Retinal pigment epithelial cell (primary cell): ENCODE results near the gene SLC25A23.
A peak's percentile ranks its signal among the peaks of the same experiment; 100 is the strongest.

Source experiments
- DNase-seq: peaks from one replicate; pipeline ENCODE4 v3.0.0-alpha.2; 2010; ENCODE audit warnings: low read depth
- H3K4me3 ChIP-seq: 2 replicates; pipeline ENCODE4 v1.5.1; 2011; ENCODE audit warnings: mild to moderate bottlenecking, low read length, control low read depth, moderate library complexity
- TF ChIP-seq, protein P1 (sequence below): conservative IDR thresholded peaks from 2 replicates; pipeline ENCODE4 v1.5.1; 2011; ENCODE audit warnings: low read depth, low read length, control low read depth, inconsistent platforms

The SLC25A23 gene

DNA sequence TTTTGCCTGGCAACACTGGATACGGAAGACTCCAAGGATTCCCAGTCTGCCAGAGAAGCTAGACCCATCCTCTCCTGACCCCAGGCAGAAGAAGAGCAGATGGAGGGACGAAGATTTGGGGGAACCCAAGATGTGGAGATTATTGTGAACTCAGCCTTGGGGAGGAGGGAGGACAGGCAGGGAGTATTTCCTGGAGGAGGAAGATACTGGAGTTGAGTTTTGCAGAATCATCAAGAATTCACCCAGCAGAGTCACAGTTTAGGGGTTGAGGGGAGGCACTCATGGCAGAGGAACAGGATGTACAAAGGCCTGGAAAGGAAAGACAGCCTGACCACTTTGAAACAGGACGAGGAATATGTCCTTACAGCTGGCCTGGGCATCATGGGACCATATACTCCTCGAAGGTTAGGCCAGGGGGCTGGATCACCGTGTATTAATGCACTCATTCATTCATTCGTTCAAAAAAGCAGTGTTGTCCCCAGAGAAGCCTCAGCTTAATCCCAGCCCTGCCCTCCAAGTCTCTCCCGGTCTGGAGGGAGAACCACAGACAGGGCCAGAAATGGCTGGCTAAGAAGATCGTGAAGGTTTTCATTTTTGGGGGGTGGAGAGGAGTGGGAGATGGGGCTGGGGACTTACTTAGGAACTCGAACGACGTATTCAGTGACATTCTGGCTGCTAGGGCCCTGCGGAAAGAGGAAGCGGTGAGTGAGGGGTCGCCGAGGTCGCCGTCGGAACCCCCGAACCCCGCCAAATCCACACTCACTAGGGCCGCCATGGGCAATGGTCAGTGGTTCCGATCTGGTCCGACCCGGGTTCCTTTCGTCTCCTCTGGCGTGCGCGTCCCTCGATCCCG, 67.1 kb downstream of the SLC25A23 start:
- DNase-seq, result no peak
- TF ChIP-seq, protein P1, sequence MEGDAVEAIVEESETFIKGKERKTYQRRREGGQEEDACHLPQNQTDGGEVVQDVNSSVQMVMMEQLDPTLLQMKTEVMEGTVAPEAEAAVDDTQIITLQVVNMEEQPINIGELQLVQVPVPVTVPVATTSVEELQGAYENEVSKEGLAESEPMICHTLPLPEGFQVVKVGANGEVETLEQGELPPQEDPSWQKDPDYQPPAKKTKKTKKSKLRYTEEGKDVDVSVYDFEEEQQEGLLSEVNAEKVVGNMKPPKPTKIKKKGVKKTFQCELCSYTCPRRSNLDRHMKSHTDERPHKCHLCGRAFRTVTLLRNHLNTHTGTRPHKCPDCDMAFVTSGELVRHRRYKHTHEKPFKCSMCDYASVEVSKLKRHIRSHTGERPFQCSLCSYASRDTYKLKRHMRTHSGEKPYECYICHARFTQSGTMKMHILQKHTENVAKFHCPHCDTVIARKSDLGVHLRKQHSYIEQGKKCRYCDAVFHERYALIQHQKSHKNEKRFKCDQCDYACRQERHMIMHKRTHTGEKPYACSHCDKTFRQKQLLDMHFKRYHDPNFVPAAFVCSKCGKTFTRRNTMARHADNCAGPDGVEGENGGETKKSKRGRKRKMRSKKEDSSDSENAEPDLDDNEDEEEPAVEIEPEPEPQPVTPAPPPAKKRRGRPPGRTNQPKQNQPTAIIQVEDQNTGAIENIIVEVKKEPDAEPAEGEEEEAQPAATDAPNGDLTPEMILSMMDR, result no peak
- peak overlapping the region; percentile 91 for H3K4me3 ChIP-seq
